Kidney epithelial cell (primary cell): ENCODE data around the gene MERTK. TPM values are rescaled to one million over a fixed set of nuclear protein-coding genes. Genes with fewer than 3 reads are reported as not detected.
A peak's percentile ranks its signal among the peaks of the same experiment; 100 is the strongest.
"Not testable (repeated sequence)": the region's sequence is repeated elsewhere in the genome, so short reads cannot be mapped to it uniquely, and the experiment has no call there.

Experiments used
- DNase-seq: peaks from one replicate; pipeline ENCODE4 v3.0.0-alpha.2; 2010; ENCODE audit warnings: low read depth
- H3K27me3 ChIP-seq: 2 replicates; pipeline ENCODE4 v1.6.0; 2011; ENCODE audit warnings: low read length; ENCODE audit not compliant: control insufficient read depth, insufficient read depth
- H3K36me3 ChIP-seq: 2 replicates; pipeline ENCODE4 v1.5.1; 2011; ENCODE audit warnings: low read length; ENCODE audit not compliant: control insufficient read depth, insufficient read depth
- H3K4me3 ChIP-seq: 2 replicates; pipeline ENCODE4 v1.5.1; 2011; ENCODE audit warnings: low read depth, mild to moderate bottlenecking, control low read depth, low read length
- total RNA-seq: library from RNA; depleted of rRNA; stranded (reverse); fragments of >200 nt; gene quantifications from 2 replicates; pipeline ENCODE4 v1.2.3, GENCODE V29; 2015
- TF ChIP-seq, protein P1 (sequence below): IDR thresholded peaks from 2 replicates; pipeline ENCODE4 v1.5.1; 2011; ENCODE audit warnings: mild to moderate bottlenecking, moderate library complexity, low read length, control low read depth, inconsistent platforms; ENCODE audit not compliant: insufficient read depth, poor library complexity, severe bottlenecking

MERTK gene
- total RNA-seq, 1 donor from 2014 or later, result 4.1 TPM

GRCh38 chr2:112032689-112033465, 134.5 kb downstream of the MERTK start:
- H3K4me3 ChIP-seq, result no peak overlapping the region
- TF ChIP-seq, protein P1, sequence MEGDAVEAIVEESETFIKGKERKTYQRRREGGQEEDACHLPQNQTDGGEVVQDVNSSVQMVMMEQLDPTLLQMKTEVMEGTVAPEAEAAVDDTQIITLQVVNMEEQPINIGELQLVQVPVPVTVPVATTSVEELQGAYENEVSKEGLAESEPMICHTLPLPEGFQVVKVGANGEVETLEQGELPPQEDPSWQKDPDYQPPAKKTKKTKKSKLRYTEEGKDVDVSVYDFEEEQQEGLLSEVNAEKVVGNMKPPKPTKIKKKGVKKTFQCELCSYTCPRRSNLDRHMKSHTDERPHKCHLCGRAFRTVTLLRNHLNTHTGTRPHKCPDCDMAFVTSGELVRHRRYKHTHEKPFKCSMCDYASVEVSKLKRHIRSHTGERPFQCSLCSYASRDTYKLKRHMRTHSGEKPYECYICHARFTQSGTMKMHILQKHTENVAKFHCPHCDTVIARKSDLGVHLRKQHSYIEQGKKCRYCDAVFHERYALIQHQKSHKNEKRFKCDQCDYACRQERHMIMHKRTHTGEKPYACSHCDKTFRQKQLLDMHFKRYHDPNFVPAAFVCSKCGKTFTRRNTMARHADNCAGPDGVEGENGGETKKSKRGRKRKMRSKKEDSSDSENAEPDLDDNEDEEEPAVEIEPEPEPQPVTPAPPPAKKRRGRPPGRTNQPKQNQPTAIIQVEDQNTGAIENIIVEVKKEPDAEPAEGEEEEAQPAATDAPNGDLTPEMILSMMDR, result peak; percentile 13
- no peaks in the 10 kb centered on the region for H3K36me3 ChIP-seq
- H3K27me3 ChIP-seq, result no peaks in the 10 kb centered on the region
- DNase-seq, result peak; percentile 48

DNA sequence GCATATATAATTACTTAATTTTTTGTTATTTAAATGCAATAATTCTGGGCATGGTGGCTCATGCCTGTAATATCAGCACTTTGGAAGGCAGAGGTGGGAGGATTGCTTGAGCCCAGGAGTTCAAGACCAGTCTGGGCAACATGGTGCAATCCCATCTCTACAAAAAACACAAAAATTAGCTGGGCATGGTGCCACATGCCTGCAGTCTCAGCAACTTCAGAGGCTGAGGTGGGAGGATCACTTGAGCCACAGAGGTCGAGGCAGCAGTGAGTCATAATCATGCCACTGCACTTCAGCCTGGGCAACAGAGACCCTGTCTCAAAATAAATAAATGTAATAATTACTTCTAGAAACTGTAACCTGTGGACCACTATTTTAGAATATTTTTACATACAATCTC, 135.2 kb downstream of the MERTK start:
- Histone ChIP-seq H3K4me3 (no peak overlapping the region), H3K27me3 (no peaks in the 10 kb centered on the region), H3K36me3 (no peaks in the 10 kb centered on the region)
- peak; percentile 37 for DNase-seq
- TF ChIP-seq, protein P1, result no peak

- Histone ChIP-seq H3K4me3 (no peak overlapping the region), H3K36me3 (no peaks in the 10 kb centered on the region), H3K27me3 (no peaks in the 10 kb centered on the region)
- DNase-seq, result no peak
- TF ChIP-seq, protein P1, result no peak
Observed at GRCh38 chr2:112034924-112035323, 136.5 kb downstream of the MERTK start.

DNA sequence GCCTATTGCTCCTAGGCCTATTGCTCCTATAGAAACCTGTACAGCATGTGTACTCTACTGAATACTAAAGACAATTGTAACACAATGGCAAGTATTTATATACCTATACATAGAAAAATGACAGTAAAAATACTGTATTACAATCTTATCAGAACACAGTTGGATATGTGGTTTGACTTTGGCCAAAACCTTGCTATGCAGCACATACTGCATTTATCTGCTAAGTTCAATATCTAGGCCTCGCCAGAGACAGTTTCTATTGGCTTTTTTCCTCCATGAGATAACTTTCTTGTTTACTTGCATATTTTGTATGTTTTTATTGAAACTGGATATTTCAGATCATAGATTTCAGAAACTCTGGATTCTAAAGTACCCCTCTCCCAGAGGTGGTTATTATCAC, 137.4 kb downstream of the MERTK start:
- H3K36me3 ChIP-seq, result no peaks in the 10 kb centered on the region
- TF ChIP-seq, protein P1, result no peak
- no peaks in the 10 kb centered on the region for H3K27me3 ChIP-seq
- no peak overlapping the region for H3K4me3 ChIP-seq
- DNase-seq, result no peak

- not testable (repeated sequence) for H3K27me3 ChIP-seq, DNase-seq, H3K4me3 ChIP-seq, H3K36me3 ChIP-seq
Observed at GRCh38 chr2:112039556-112039955, 141.1 kb downstream of the MERTK start.

DNA sequence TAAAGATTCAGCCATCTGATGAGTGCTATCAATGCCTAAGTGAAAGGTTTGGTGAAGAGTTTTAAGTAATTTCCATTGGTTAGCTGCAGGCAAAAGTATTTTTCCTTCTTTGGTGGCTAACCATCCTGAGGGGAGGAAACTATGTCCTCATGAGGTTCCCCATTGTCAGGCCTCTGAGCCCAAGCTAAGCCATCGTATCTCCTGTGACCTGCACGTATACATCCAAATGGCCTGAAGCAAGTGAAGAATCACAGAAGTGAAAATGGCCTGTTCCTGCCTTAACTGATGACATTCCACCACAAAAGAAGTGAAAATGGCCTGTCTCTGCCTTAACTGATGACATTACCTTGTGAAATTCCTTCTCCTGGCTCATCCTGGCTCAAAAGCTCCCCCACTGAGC, 141.7 kb downstream of the MERTK start:
- H3K36me3 ChIP-seq, H3K4me3 ChIP-seq, H3K27me3 ChIP-seq, DNase-seq: not testable (repeated sequence)

DNA sequence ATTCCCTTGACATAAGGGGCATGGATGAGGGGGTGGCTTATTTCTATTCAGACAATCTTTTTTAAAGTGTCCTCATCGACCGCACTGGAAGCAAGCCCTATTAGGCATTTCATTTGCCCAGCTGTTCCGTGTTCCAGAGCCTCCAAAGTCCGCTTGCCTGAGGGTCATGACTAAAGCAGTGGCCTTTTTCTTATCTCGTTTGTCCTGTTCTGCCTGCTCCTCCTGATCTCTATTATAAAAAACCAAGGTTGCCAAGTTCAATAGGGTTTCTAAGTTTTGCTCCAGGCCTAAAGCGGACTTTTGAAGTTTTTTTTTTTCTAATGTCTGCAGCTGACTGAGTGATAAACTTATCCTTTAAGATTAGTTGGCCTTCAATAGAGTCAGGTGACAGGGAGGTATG, 143.1 kb downstream of the MERTK start:
- H3K4me3 ChIP-seq, H3K36me3 ChIP-seq, DNase-seq, H3K27me3 ChIP-seq: not testable (repeated sequence)
